ENCODE data around the gene KCNJ6. TPM values are rescaled to one million over a fixed set of nuclear protein-coding genes. Genes with fewer than 3 reads are reported as not detected.

Gene KCNJ6
- total and polyA plus RNA-seq, 2 of the 8 experiments (the other 6 are each of a cell fraction or from before 2014, with no cell fraction given) = 0.51 to 1.2 TPM

- 92% methylated on average over 9 of the region's 9 CpGs; no CpG with 5 or more reads in 1 of the 2 experiments for WGBS, 2 experiments (ENCODE audit: extremely low coverage in 1 of 2, insufficient coverage in 1 of 2, insufficient read length in 1 of 2, insufficient replicate concordance in 2 of 2, low coverage in 1 of 2, low lambda C conversion rate in 2 of 2, missing lambda C conversion rate in 1 of 2)
- FAIRE-seq (no peak), DNase-seq (ENCODE audit: low read depth in 1 of 2, low spot score in 2 of 2) (no peak)
- H3K4me3 ChIP-seq (ENCODE audit: extremely low read depth in 1 of 4, insufficient read depth in 2 of 4, low read depth in 3 of 4, low read length in 4 of 4) = no peak overlapping the region
- TF ChIP-seq, protein P1, sequence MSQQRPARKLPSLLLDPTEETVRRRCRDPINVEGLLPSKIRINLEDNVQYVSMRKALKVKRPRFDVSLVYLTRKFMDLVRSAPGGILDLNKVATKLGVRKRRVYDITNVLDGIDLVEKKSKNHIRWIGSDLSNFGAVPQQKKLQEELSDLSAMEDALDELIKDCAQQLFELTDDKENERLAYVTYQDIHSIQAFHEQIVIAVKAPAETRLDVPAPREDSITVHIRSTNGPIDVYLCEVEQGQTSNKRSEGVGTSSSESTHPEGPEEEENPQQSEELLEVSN (IDR thresholded peaks at IDR 0.05) = no peak
- TF ChIP-seq CEBPB (IDR thresholded peaks at IDR 0.05; ENCODE audit: low read depth, low read length) = no peak
- H2BK12ac ChIP-seq (ENCODE audit: low read depth, low read length) = no peak overlapping the region; the same call in 1 of the 2 replicates
- no peaks in the 10 kb centered on the region for H3K79me1 ChIP-seq (ENCODE audit: low read depth, low read length)
- no peak overlapping the region for H2AFZ ChIP-seq (ENCODE audit: low read length)
- H3K27ac ChIP-seq (ENCODE audit: low read depth, low read length) = no peak overlapping the region
- no peaks in the 10 kb centered on the region for H3K79me2 ChIP-seq (ENCODE audit: control insufficient read depth in 1 of 2, insufficient read depth in 2 of 2, low read length in 2 of 2)
- H3K27me3 ChIP-seq (replicated peaks in 1 of 4; ENCODE audit: control insufficient read depth in 3 of 4, extremely low read depth in 1 of 4, insufficient read depth in 3 of 4, low read length in 3 of 4) = no peaks in the 10 kb centered on the region
- no peak overlapping the region for H2BK120ac ChIP-seq (replicated peaks; ENCODE audit: low read depth, low read length)
- H3K18ac ChIP-seq (ENCODE audit: extremely low read depth, low read length) = no peak overlapping the region
- H3K4me2 ChIP-seq (ENCODE audit: insufficient read depth in 1 of 2, low read depth in 2 of 2, low read length in 2 of 2) = no peak overlapping the region
- H3K4me1 ChIP-seq (replicated peaks in 1 of 4; ENCODE audit: control insufficient read depth in 3 of 4, insufficient read depth in 4 of 4, low read length in 3 of 4) = peaks cover 4 to 13% (median 7%) of the 10 kb centered on the region in 4 experiments; a peak in 4 of 7 replicates
- no peak overlapping the region for H3K14ac ChIP-seq (ENCODE audit: insufficient read length)
- no peak overlapping the region for H3K4ac ChIP-seq (replicated peaks; ENCODE audit: insufficient read length, low read depth, low read length)
- H4K91ac ChIP-seq (replicated peaks; ENCODE audit: insufficient read length, low read length) = no peak overlapping the region
- H3K36me3 ChIP-seq (ENCODE audit: control insufficient read depth in 2 of 4, insufficient read depth in 4 of 4, low read length in 3 of 4) = no peaks in the 10 kb centered on the region; a peak in 1 of 8 replicates
- no peak overlapping the region for H2BK5ac ChIP-seq (ENCODE audit: low read depth, low read length)
- H3K56ac ChIP-seq (replicated peaks; ENCODE audit: insufficient read length, low read depth, low read length) = no peak overlapping the region
- no peak overlapping the region for H4K5ac ChIP-seq (ENCODE audit: insufficient read length, low read depth, low read length)
- H2BK15ac ChIP-seq (ENCODE audit: low read length) = no peak overlapping the region
- no peak overlapping the region for H4K8ac ChIP-seq (ENCODE audit: extremely low read depth, insufficient read depth, low read length)
- ChIA-PET CTCF (ENCODE audit: partially characterized antibody) (no interaction called here), POLR2A (ENCODE audit: partially characterized antibody) (no interaction called here)
- no peak overlapping the region for H3K23ac ChIP-seq (ENCODE audit: insufficient read length)
- peak overlapping the region; percentile 43; the same call in 1 of the 2 replicates for H2BK20ac ChIP-seq (ENCODE audit: low read length)
- no peaks in the 10 kb centered on the region for H4K20me1 ChIP-seq (replicated peaks in 1 of 2; ENCODE audit: control insufficient read depth in 1 of 2, insufficient read depth in 2 of 2, low read length in 2 of 2)
- H3K9me3 ChIP-seq (ENCODE audit: insufficient read depth in 2 of 2, low read depth in 1 of 2, low read length in 1 of 2) = peaks cover 0 to 4% of the 10 kb centered on the region in 2 experiments; a peak in 1 of 4 replicates
- no peaks in the 10 kb centered on the region for H3K23me2 ChIP-seq (ENCODE audit: low read depth, low read length)
- no peak overlapping the region for H3K9ac ChIP-seq (replicated peaks in 1 of 4; ENCODE audit: extremely low read depth in 1 of 4, low read depth in 3 of 4, low read length in 3 of 4)
- H2AK5ac ChIP-seq (ENCODE audit: low read depth, low read length) = no peak overlapping the region
These were observed 100.4 kb downstream of the KCNJ6 start for GRCh38 chr21:37815893-37816292.
